DMS53 treated with DMSO at 0.1 percent for 48 hours (cell line): ENCODE data around the gene FARP1.

Source experiments
- DNase-seq: peaks from one replicate; lab custom pipeline; 2025; ENCODE audit not compliant: unreplicated experiment; lab: John Stamatoyannopoulos, UW

FARP1 gene

GRCh38 chr13:98142380-98143156 lies at the start of gene FARP1:
FARP1 (plus strand) TSS chr13:98143094; CDS start chr13:98213243, 70,149 bp downstream.
- peak; percentile 37 for DNase-seq

- DNase-seq: no peak
Measured at GRCh38 chr13:98094678-98095266, 48.1 kb upstream of the FARP1 start.

- no peak for DNase-seq
Measured at GRCh38 chr13:98096059-98096458, 46.8 kb upstream of the FARP1 start.

GRCh38 chr13:98097749-98098148 lies 45.1 kb upstream of the FARP1 start:
- no peak for DNase-seq

GRCh38 chr13:98098516-98098915 lies 44.4 kb upstream of the FARP1 start:
- no peak for DNase-seq

- no peak for DNase-seq
Measured at GRCh38 chr13:98099627-98100026, 43.3 kb upstream of the FARP1 start.

- DNase-seq: no peak
Measured at GRCh38 chr13:98100481-98100880, 42.4 kb upstream of the FARP1 start.

GRCh38 chr13:98103531-98103930 lies 39.4 kb upstream of the FARP1 start:
- DNase-seq: no peak

- no peak for DNase-seq
Measured at GRCh38 chr13:98103942-98104880, 38.7 kb upstream of the FARP1 start.

GRCh38 chr13:98105929-98106336 lies 37.0 kb upstream of the FARP1 start:
- DNase-seq: no peak

- DNase-seq: no peak
Measured at GRCh38 chr13:98108341-98108740, 34.6 kb upstream of the FARP1 start.

GRCh38 chr13:98109226-98109853 lies 33.6 kb upstream of the FARP1 start:
- no peak for DNase-seq

- DNase-seq: no peak
Measured at GRCh38 chr13:98110749-98111148, 32.1 kb upstream of the FARP1 start.

- DNase-seq: no peak
Measured at GRCh38 chr13:98111168-98112098, 31.5 kb upstream of the FARP1 start.

GRCh38 chr13:98112456-98112855 lies 30.4 kb upstream of the FARP1 start:
- no peak for DNase-seq

- no peak for DNase-seq
Measured at GRCh38 chr13:98118865-98119264, 24.0 kb upstream of the FARP1 start.

- DNase-seq: no peak
Measured at GRCh38 chr13:98123176-98123575, 19.7 kb upstream of the FARP1 start.

GRCh38 chr13:98129059-98129746 lies 13.7 kb upstream of the FARP1 start:
- DNase-seq: no peak

- no peak for DNase-seq
Measured at GRCh38 chr13:98133946-98134345, 8.9 kb upstream of the FARP1 start.
